PC-9 (cell line): ENCODE measurements around the gene STRA6. TPM values are rescaled to one million over a fixed set of nuclear protein-coding genes. Genes with fewer than 3 reads are reported as not detected.

Source experiments
- BruUV-seq: library from RNA; stranded (reverse); fragments of 400-500 nt; replicated peaks from 2 replicates; lab custom pipeline; 2021; lab: Mats Ljungman, UMichigan
- CTCF ChIA-PET: fragments of 300-600 bp; sonication (Branson Sonifier 250); formaldehyde crosslinking; loops from one replicate; lab custom pipeline; 2022; ENCODE audit warnings: antibody characterized with exemption; lab: Charles Lee
- POLR2A ChIA-PET: fragments of 300-600 bp; sonication (Branson Sonifier 250); formaldehyde crosslinking; loops from one replicate; lab custom pipeline; 2022; ENCODE audit warnings: antibody characterized with exemption; ENCODE audit not compliant: unreplicated experiment; lab: Charles Lee
- DNase-seq, 2 experiments: peaks; one replicate each; pipeline versions ENCODE4 v3.0.0 to v3.0.0-alpha.2; 2015 to 2022; ENCODE audit warnings: mixed read lengths in 1 of 2
- H2AFZ ChIP-seq: fragments of 200-600 bp; sonication (generic); 2 replicates; pipeline ENCODE4 v1.8.1; 2017; ENCODE audit warnings: antibody characterized with exemption
- H3F3A ChIP-seq: fragments of 200-600 bp; sonication (generic); 2 replicates; pipeline ENCODE4 v1.8.1; 2017; ENCODE audit warnings: antibody characterized with exemption, mild to moderate bottlenecking, low read depth; ENCODE audit not compliant: insufficient read depth
- H3K27ac ChIP-seq: fragments of 200-600 bp; sonication (generic); 2 replicates; pipeline ENCODE4 v1.6.1; 2016; ENCODE audit warnings: mixed run types
- H3K27me3 ChIP-seq: fragments of 200-600 bp; sonication (generic); 2 replicates; pipeline ENCODE4 v1.6.1; 2016; ENCODE audit warnings: low read depth, mixed run types; ENCODE audit not compliant: insufficient read depth
- H3K36me3 ChIP-seq: fragments of 200-600 bp; sonication (generic); 2 replicates; pipeline ENCODE4 v1.6.1; 2016; ENCODE audit warnings: low read depth, mixed run types
- H3K4me1 ChIP-seq: fragments of 200-600 bp; sonication (generic); replicated peaks from 2 replicates; pipeline ENCODE4 v1.6.1; 2016; ENCODE audit warnings: mixed run types; ENCODE audit not compliant: insufficient read depth
- H3K4me2 ChIP-seq: fragments of 200-600 bp; sonication (generic); 2 replicates; pipeline ENCODE4 v1.6.1; 2017; ENCODE audit warnings: mixed run types
- H3K4me3 ChIP-seq: fragments of 200-600 bp; sonication (generic); 2 replicates; pipeline ENCODE4 v1.6.1; 2016; ENCODE audit warnings: mixed run types
- H3K79me2 ChIP-seq: fragments of 200-600 bp; sonication (generic); 2 replicates; pipeline ENCODE4 v1.6.1; 2017; ENCODE audit warnings: low read depth, mixed run types
- H3K9me2 ChIP-seq: fragments of 200-600 bp; sonication (generic); 2 replicates; pipeline ENCODE4 v1.8.1; 2017; ENCODE audit warnings: mild to moderate bottlenecking; ENCODE audit not compliant: insufficient read depth
- H3K9me3 ChIP-seq: fragments of 200-600 bp; sonication (generic); 2 replicates; pipeline ENCODE4 v1.8.1; 2016; ENCODE audit warnings: low read depth; ENCODE audit not compliant: insufficient read depth
- H4K20me1 ChIP-seq: fragments of 200-600 bp; sonication (generic); 2 replicates; pipeline ENCODE4 v1.8.1; 2017; ENCODE audit not compliant: insufficient read depth
- EZH2 ChIP-seq: fragments of 200-600 bp; sonication (generic); IDR thresholded peaks from 2 replicates; pipeline ENCODE4 v1.8.0; 2017; ENCODE audit warnings: antibody characterized with exemption, low read depth
- intact Hi-C: fragments of 100-400 bp; cut with micrococcal nuclease; formaldehyde crosslinking; loops from one replicate; pipeline ENCODE4 v1.10.0; 2022; ENCODE audit not compliant: unreplicated experiment
- total RNA-seq: library from RNA; stranded (reverse); gene quantifications from 2 replicates; pipeline ENCODE4 v1.2.3, GENCODE V29; 2021
- TF ChIP-seq, protein P1 (sequence below): fragments of 200-600 bp; sonication (generic); conservative IDR thresholded peaks from 2 replicates; pipeline ENCODE4 v1.6.1; 2017; ENCODE audit warnings: mixed run types, antibody characterized with exemption, mild to moderate bottlenecking, moderate library complexity

STRA6 gene
- total RNA-seq, 1 experiment from 2014 or later: 64.9 TPM

DNA sequence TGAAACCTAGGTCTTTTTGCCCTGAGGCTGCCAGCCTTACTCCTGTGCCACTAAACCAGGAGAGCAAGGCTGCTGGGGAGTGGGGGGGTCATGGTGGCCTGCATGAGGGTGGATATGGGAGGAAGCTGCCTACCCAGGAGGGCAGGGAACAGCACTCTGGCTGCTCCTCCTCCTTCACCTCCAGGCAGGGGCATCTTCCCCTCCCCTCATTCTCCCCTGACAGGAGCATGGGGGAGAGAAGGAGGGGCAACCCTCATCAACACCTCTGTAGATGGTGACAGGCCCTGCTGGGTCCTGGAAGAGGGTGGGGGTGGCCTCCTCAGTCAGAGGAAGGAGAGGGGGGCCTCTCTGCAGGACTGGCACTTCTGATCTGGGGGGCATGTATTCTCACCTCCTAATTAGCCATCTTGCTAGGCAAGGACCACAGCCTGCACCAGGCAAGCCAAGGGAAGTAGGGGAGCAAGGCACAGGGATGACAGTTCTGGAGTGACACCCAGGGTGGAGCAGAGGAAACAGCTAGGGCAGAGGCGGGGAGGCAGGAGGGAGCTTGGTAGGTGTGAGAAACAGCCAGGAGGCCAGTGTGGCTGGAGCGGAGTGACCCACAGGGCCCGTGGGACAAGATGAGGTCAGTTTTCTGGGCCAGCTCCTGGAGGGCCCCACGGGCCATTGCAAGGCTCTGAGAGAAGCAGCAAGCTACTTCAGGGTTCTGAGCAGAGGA is 38.5 kb upstream of the STRA6 start:
- no TSS peak for BruUV-seq
- peaks cover 28% of the 10 kb centered on the region for H3F3A ChIP-seq
- peak overlapping the region; percentile 63; the same call in 1 of the 2 replicates for H3K27ac ChIP-seq
- DNase-seq: no peak
- TF ChIP-seq, protein P1, sequence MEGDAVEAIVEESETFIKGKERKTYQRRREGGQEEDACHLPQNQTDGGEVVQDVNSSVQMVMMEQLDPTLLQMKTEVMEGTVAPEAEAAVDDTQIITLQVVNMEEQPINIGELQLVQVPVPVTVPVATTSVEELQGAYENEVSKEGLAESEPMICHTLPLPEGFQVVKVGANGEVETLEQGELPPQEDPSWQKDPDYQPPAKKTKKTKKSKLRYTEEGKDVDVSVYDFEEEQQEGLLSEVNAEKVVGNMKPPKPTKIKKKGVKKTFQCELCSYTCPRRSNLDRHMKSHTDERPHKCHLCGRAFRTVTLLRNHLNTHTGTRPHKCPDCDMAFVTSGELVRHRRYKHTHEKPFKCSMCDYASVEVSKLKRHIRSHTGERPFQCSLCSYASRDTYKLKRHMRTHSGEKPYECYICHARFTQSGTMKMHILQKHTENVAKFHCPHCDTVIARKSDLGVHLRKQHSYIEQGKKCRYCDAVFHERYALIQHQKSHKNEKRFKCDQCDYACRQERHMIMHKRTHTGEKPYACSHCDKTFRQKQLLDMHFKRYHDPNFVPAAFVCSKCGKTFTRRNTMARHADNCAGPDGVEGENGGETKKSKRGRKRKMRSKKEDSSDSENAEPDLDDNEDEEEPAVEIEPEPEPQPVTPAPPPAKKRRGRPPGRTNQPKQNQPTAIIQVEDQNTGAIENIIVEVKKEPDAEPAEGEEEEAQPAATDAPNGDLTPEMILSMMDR: no peak
- no peak for TF ChIP-seq EZH2
- no peak overlapping the region for H3K4me3 ChIP-seq
- intact Hi-C loops: loop anchor here (1.0 to 5.0 kb wide), 6 partner anchors 26 to 111 kb away; partner anchors contain the start of gene ISLR2
- no peaks in the 10 kb centered on the region for H3K79me2 ChIP-seq
- ChIA-PET CTCF (interaction anchor here (0.6 kb wide), 1 partner anchor 131 kb away, joined by 3 read pairs; no protein-coding TSS in a partner anchor), POLR2A (no interaction called here)
- peak overlapping the region; percentile 26; the same call in 1 of the 2 replicates for H3K4me2 ChIP-seq
- H4K20me1 ChIP-seq: no peaks in the 10 kb centered on the region
- H3K9me3 ChIP-seq: no peaks in the 10 kb centered on the region
- peaks cover 58% of the 10 kb centered on the region for H3K4me1 ChIP-seq
- no peaks in the 10 kb centered on the region for H3K9me2 ChIP-seq
- no peaks in the 10 kb centered on the region for H3K27me3 ChIP-seq
- H3K36me3 ChIP-seq: no peaks in the 10 kb centered on the region
- no peak overlapping the region for H2AFZ ChIP-seq

DNA sequence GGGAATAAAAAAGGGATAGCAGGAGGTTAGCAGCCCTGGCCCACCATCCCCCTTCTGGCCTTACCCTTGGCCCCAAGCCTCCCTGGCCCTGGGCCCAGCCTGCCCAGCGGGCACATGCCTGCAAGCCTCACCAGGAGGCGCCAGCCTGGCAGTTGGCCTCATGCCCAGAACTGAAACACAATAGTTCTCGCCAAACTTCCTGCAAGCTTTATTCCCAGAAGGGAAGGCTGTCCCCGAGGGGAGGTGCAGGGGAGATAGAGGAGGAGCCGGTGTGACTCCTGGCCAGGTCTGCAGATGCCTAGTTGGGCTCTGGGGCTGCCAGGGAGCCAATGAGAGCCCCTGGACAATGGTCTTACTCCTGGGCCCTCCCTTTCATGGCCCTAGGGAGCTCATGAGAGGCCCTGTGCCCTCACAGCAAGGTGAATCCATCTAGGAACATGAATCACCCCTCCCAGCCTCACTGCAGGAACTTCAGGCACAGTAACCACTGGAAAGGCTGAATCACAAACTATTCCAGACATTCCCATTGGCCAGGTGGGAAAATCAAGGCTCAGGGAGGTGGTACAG is 37.5 kb upstream of the STRA6 start:
- H3K4me2 ChIP-seq: peak overlapping the region; percentile 43

More for the DNA sequence above, 37.5 kb upstream of the STRA6 start:
- no TSS peak for BruUV-seq
- peaks cover 67% of the 10 kb centered on the region for H3K4me1 ChIP-seq
- POLR2A ChIA-PET: interaction anchor here (0.5 to 1.1 kb wide), 6 partner anchors 25 to 104 kb away, joined by 3 to 13 read pairs (median 6); partner anchors contain the start of gene STRA6
- peak; percentile 96 to 97 for DNase-seq
- H2AFZ ChIP-seq: no peak overlapping the region
- TF ChIP-seq EZH2: no peak
- TF ChIP-seq, protein P1: peak; percentile 68
- H3K79me2 ChIP-seq: no peaks in the 10 kb centered on the region
- peaks cover 35% of the 10 kb centered on the region for H3F3A ChIP-seq
- H4K20me1 ChIP-seq: no peaks in the 10 kb centered on the region
- H3K36me3 ChIP-seq: no peaks in the 10 kb centered on the region
- H3K9me3 ChIP-seq: no peaks in the 10 kb centered on the region
- CTCF ChIA-PET: interaction anchor here (1.0 to 1.4 kb wide), 4 partner anchors 12 to 111 kb away, joined by 3 to 10 read pairs (median 5); no protein-coding TSS in a partner anchor
- H3K27ac ChIP-seq: peak overlapping the region; percentile 63; the same call in 1 of the 2 replicates
- H3K4me3 ChIP-seq: no peak overlapping the region
- intact Hi-C loops: loop anchor here (1.0 to 5.0 kb wide), 6 partner anchors 25 to 110 kb away; partner anchors contain the start of gene ISLR2
- no peaks in the 10 kb centered on the region for H3K27me3 ChIP-seq
- no peaks in the 10 kb centered on the region for H3K9me2 ChIP-seq
